Osteoblast (primary cell): ENCODE measurements around the gene TEX14. TPM values are rescaled to one million over a fixed set of nuclear protein-coding genes. Genes with fewer than 3 reads are reported as not detected.

Experiments used
- DNase-seq: peaks from one replicate; pipeline ENCODE4 v3.0.0; 2011; ENCODE audit warnings: low spot score, mixed read lengths; ENCODE audit not compliant: insufficient read length; ENCODE audit errors: missing footprints
- H2AFZ ChIP-seq: 2 replicates; pipeline ENCODE4 v1.6.0; 2011; ENCODE audit warnings: mild to moderate bottlenecking, low read length
- H3K27ac ChIP-seq: 2 replicates; pipeline ENCODE4 v1.5.1; 2011; ENCODE audit warnings: mild to moderate bottlenecking, low read depth, low read length, moderate library complexity
- H3K27me3 ChIP-seq: 2 replicates; pipeline ENCODE4 v1.6.0; 2012; ENCODE audit warnings: mild to moderate bottlenecking, control low read depth, inconsistent platforms, low read length, moderate library complexity; ENCODE audit not compliant: insufficient read depth
- H3K36me3 ChIP-seq: 2 replicates; pipeline ENCODE4 v1.5.1; 2011; ENCODE audit warnings: mild to moderate bottlenecking, low read length, control low read depth, moderate library complexity; ENCODE audit not compliant: insufficient read depth
- H3K4me1 ChIP-seq: 2 replicates; pipeline ENCODE4 v1.5.1; 2011; ENCODE audit warnings: mild to moderate bottlenecking, low read length, control low read depth, moderate library complexity; ENCODE audit not compliant: insufficient read depth
- H3K4me2 ChIP-seq: 2 replicates; pipeline ENCODE4 v1.6.0; 2011; ENCODE audit warnings: mild to moderate bottlenecking, low read length; ENCODE audit not compliant: insufficient read depth
- H3K4me3 ChIP-seq: fragments of 200-600 bp; sonication (generic); 3 replicates; pipeline ENCODE4 v1.5.1; 2012; ENCODE audit warnings: mild to moderate bottlenecking, low read length, inconsistent platforms; ENCODE audit not compliant: insufficient read depth
- H3K79me2 ChIP-seq: 2 replicates; pipeline ENCODE4 v1.6.0; 2012; ENCODE audit warnings: mild to moderate bottlenecking, low read length, control low read depth, inconsistent platforms; ENCODE audit not compliant: insufficient read depth
- H3K9me3 ChIP-seq: 2 replicates; pipeline ENCODE4 v1.5.1; 2011; ENCODE audit warnings: low read depth, low read length, control low read depth
- H4K20me1 ChIP-seq: 2 replicates; pipeline ENCODE4 v1.6.0; 2012; ENCODE audit warnings: mild to moderate bottlenecking, low read length, control low read depth; ENCODE audit not compliant: insufficient read depth
- CTCF ChIP-seq: IDR thresholded peaks from 2 replicates; pipeline ENCODE4 v1.5.1; 2011; ENCODE audit warnings: mild to moderate bottlenecking, low read depth, low read length, moderate library complexity; ENCODE audit errors: extremely low read depth
- total RNA-seq: library from RNA; depleted of rRNA; stranded (reverse); fragments of >200 nt; gene quantifications from 2 replicates; pipeline ENCODE4 v1.2.3, GENCODE V29; 2012

TEX14 gene
- total RNA-seq, 1 donor = under 0.01 TPM

- H3K36me3 ChIP-seq = no peaks in the 10 kb centered on the region
- H3K27ac ChIP-seq = no peak overlapping the region
- no peak overlapping the region for H2AFZ ChIP-seq
- H3K79me2 ChIP-seq = no peaks in the 10 kb centered on the region
- H3K9me3 ChIP-seq = no peaks in the 10 kb centered on the region
- no peaks in the 10 kb centered on the region for H4K20me1 ChIP-seq
- no peak for TF ChIP-seq CTCF
- H3K4me3 ChIP-seq = no peak overlapping the region
- H3K4me1 ChIP-seq = no peaks in the 10 kb centered on the region
- DNase-seq = no peak
- H3K27me3 ChIP-seq = no peaks in the 10 kb centered on the region
- H3K4me2 ChIP-seq = no peak overlapping the region
Observed at GRCh38 chr17:58677194-58677880, 14.5 kb downstream of the TEX14 start.

- Histone ChIP-seq H3K36me3 (no peaks in the 10 kb centered on the region), H3K4me2 (no peak overlapping the region), H3K4me3 (no peak overlapping the region), H3K79me2 (no peaks in the 10 kb centered on the region), H2AFZ (no peak overlapping the region), H3K27me3 (no peaks in the 10 kb centered on the region), H4K20me1 (no peaks in the 10 kb centered on the region), H3K4me1 (peaks cover 10% of the 10 kb centered on the region), H3K27ac (no peak overlapping the region), H3K9me3 (no peaks in the 10 kb centered on the region)
- no peak for TF ChIP-seq CTCF
- DNase-seq = no peak
Observed at GRCh38 chr17:58671969-58672368, 19.9 kb downstream of the TEX14 start.

DNA sequence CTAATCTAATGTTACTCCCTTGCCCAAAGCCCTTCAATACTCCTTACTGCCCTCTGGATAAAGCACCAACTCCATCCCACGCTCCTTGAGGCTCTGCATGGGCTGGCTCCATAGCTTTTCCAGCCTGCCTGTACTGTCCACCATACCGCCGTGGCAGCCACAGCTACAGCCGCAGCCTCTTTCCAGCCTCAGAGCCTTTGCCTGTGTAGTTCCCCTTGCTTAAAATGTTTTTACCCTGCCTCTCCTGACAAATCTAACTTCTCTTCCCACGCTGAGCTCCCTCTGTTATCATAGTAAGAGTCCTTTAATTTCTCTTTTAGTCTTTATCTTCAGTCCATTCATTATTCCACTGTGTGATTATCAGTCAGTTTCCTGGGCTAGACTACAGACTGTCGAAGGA, 22.0 kb downstream of the TEX14 start:
- Histone ChIP-seq H3K4me1 (peaks cover 18% of the 10 kb centered on the region), H3K27ac (no peak overlapping the region), H3K36me3 (no peaks in the 10 kb centered on the region), H3K27me3 (no peaks in the 10 kb centered on the region), H3K79me2 (no peaks in the 10 kb centered on the region), H4K20me1 (no peaks in the 10 kb centered on the region), H3K4me2 (no peak overlapping the region), H3K9me3 (no peaks in the 10 kb centered on the region), H3K4me3 (no peak overlapping the region), H2AFZ (no peak overlapping the region)
- no peak for DNase-seq
- TF ChIP-seq CTCF = no peak

DNA sequence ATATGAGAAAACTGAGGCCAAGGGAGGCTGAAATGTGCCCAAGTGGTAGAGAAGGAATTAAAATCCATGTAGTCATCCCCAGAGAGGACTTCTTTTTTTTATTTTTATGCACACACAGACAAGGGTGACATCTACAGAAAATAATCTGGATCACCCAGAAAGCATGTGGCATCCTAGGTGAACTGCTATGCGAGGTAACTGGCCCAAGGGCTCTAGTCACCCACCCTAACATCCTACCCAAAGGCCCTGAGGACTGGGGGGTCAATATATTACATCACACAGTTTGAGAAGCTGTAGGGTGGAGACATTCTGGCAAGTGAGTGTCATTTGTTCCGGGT, 23.3 kb downstream of the TEX14 start:
- Histone ChIP-seq H4K20me1 (no peaks in the 10 kb centered on the region), H3K79me2 (no peaks in the 10 kb centered on the region), H3K4me3 (no peak overlapping the region), H3K9me3 (no peaks in the 10 kb centered on the region), H3K36me3 (no peaks in the 10 kb centered on the region), H3K27me3 (no peaks in the 10 kb centered on the region), H3K4me2 (no peak overlapping the region), H2AFZ (no peak overlapping the region), H3K27ac (no peak overlapping the region), H3K4me1 (peaks cover 18% of the 10 kb centered on the region)
- DNase-seq = no peak
- no peak for TF ChIP-seq CTCF
